CD14-positive monocyte (primary cell): Measurements from ENCODE around the gene HK1. TPM values are rescaled to one million over a fixed set of nuclear protein-coding genes. Genes with fewer than 3 reads are reported as not detected.

Experiments
- DNase-seq, 3 donors: peaks; one replicate each; pipeline ENCODE4 v3.0.0-alpha.2; 2011 to 2022
- H2AFZ ChIP-seq: 2 replicates; pipeline ENCODE4 v1.6.0; 2012; ENCODE audit warnings: mild to moderate bottlenecking, low read depth, low read length, inconsistent platforms; ENCODE audit not compliant: insufficient read depth, poor library complexity, severe bottlenecking
- H3K27ac ChIP-seq, 2 donors: 1 replicate in 1 of 2; 2 replicates in 1 of 2; pipeline ENCODE4 v1.5.1; 2012 to 2013; ENCODE audit warnings: low read length in 2 of 2, control low read depth in 1 of 2, inconsistent platforms in 1 of 2, low read depth in 1 of 2, mild to moderate bottlenecking in 1 of 2
- H3K27me3 ChIP-seq, 2 donors: one replicate each; pipeline versions ENCODE4 v1.6.0 to v1.6.1; 2011 to 2013; ENCODE audit warnings: low read length in 2 of 2; ENCODE audit not compliant: control insufficient read depth in 2 of 2, insufficient read depth in 2 of 2
- H3K36me3 ChIP-seq, 2 donors: replicated peaks in 1 of 2; 1 replicate in 1 of 2; 2 replicates in 1 of 2; pipeline versions ENCODE4 v1.5.1 to v1.6.1; 2012 to 2013; ENCODE audit warnings: low read length in 2 of 2, control low read depth in 1 of 2, inconsistent platforms in 1 of 2, mild to moderate bottlenecking in 1 of 2; ENCODE audit not compliant: insufficient read depth in 2 of 2, control insufficient read depth in 1 of 2
- H3K4me1 ChIP-seq, 2 donors: 1 replicate in 1 of 2; 2 replicates in 1 of 2; pipeline versions ENCODE4 v1.5.1 to v1.6.1; 2012 to 2013; ENCODE audit warnings: low read length in 2 of 2, control low read depth in 1 of 2, inconsistent platforms in 1 of 2, mild to moderate bottlenecking in 1 of 2, moderate library complexity in 1 of 2; ENCODE audit not compliant: insufficient read depth in 2 of 2, control insufficient read depth in 1 of 2
- H3K4me2 ChIP-seq: replicated peaks from 2 replicates; pipeline ENCODE3; 2012; ENCODE audit warnings: low read length, moderate library complexity, mild to moderate bottlenecking; ENCODE audit not compliant: poor library complexity, severe bottlenecking; ENCODE audit errors: extremely low read depth
- H3K4me3 ChIP-seq, 3 experiments: fragments of 200-600 bp in 1 of 3; sonication (generic) in 1 of 3; replicated peaks in 1 of 3; 1 replicate in 2 of 3; 2 replicates in 1 of 3; pipeline ENCODE4 v1.5.1; 2011 to 2013; ENCODE audit warnings: low read length in 3 of 3, mild to moderate bottlenecking in 3 of 3, control low read depth in 2 of 3, low read depth in 2 of 3, inconsistent platforms in 1 of 3, moderate library complexity in 1 of 3
- H3K79me2 ChIP-seq: 2 replicates; pipeline ENCODE4 v1.6.0; 2012; ENCODE audit warnings: mild to moderate bottlenecking, control low read depth, inconsistent platforms, low read length, moderate library complexity; ENCODE audit not compliant: insufficient read depth
- H3K9ac ChIP-seq: 2 replicates; pipeline ENCODE4 v1.6.0; 2017; ENCODE audit warnings: low read length, mild to moderate bottlenecking; ENCODE audit not compliant: insufficient read depth, poor library complexity, severe bottlenecking
- H3K9me3 ChIP-seq, 2 donors: replicated peaks in 1 of 2; 1 replicate in 1 of 2; 2 replicates in 1 of 2; pipeline versions ENCODE4 v1.5.1 to v1.6.1; 2012 to 2013; ENCODE audit warnings: low read length in 2 of 2, control low read depth in 1 of 2; ENCODE audit not compliant: control insufficient read depth in 1 of 2, insufficient read depth in 1 of 2
- H4K20me1 ChIP-seq: 2 replicates; pipeline ENCODE4 v1.6.0; 2012; ENCODE audit warnings: mild to moderate bottlenecking, low read length, control low read depth, moderate library complexity; ENCODE audit not compliant: insufficient read depth
- H3K27ac Mint-ChIP-seq, 7 donors: one replicate each; pipeline ENCODE4 v1.8.0; 2020; ENCODE audit warnings: mild to moderate bottlenecking in 7 of 7, mixed read lengths in 7 of 7, moderate library complexity in 6 of 7, inconsistent platforms in 2 of 7
- H3K27me3 Mint-ChIP-seq, 3 donors: one replicate each; pipeline ENCODE4 v1.8.0; 2021 to 2022; ENCODE audit warnings: low read depth in 3 of 3, mild to moderate bottlenecking in 3 of 3, mixed read lengths in 3 of 3, moderate library complexity in 3 of 3, inconsistent platforms in 1 of 3
- H3K36me3 Mint-ChIP-seq, 2 donors: one replicate each; pipeline ENCODE4 v1.8.0; 2020; ENCODE audit warnings: mixed read lengths in 2 of 2, inconsistent platforms in 1 of 2, mild to moderate bottlenecking in 1 of 2
- H3K4me1 Mint-ChIP-seq: one replicate; pipeline ENCODE4 v1.8.0; 2020; ENCODE audit warnings: mild to moderate bottlenecking, mixed read lengths
- H3K4me3 Mint-ChIP-seq, 2 donors: one replicate each; pipeline ENCODE4 v1.8.0; 2020; ENCODE audit warnings: mild to moderate bottlenecking in 2 of 2, mixed read lengths in 2 of 2, moderate library complexity in 1 of 2
- H3K9me3 Mint-ChIP-seq, 7 donors: one replicate each; pipeline ENCODE4 v1.8.0; 2020 to 2022; ENCODE audit warnings: mixed read lengths in 7 of 7, mild to moderate bottlenecking in 6 of 7, moderate library complexity in 6 of 7, inconsistent platforms in 2 of 7
- WGBS: methylation state at CpG from one replicate; pipeline ENCODE4 v1.1.5; 2013; ENCODE audit warnings: missing lambda C conversion rate; ENCODE audit not compliant: insufficient coverage; 5-methylcytosine and 5-hydroxymethylcytosine counted together
- intact Hi-C, 2 donors: fragments of 100-400 bp; cut with micrococcal nuclease; formaldehyde crosslinking; loops; one replicate each; pipeline versions ENCODE4 v1.15.0 to v1.15.1; 2023
- polyA plus RNA-seq, 3 donors: library from polyadenylated mRNA; depleted of rRNA in 1 of 3; unstranded in 2 of 3; stranded (reverse) in 1 of 3; fragments of 300-500 nt in 2 of 3; fragments of >200 nt in 1 of 3; fragmentation: Illumina TruSeq in 2 of 3; gene quantifications; 1 replicate in 2 of 3; 2 replicates in 1 of 3; pipeline ENCODE4 v1.2.3, GENCODE V29; 2012 to 2021
- TF ChIP-seq, protein P1 (sequence below): fragments of 200-600 bp; IDR thresholded peaks from one replicate; pipeline ENCODE4 v1.8.0; 2022; ENCODE audit warnings: antibody characterized with exemption, mild to moderate bottlenecking

The HK1 gene
- polyA plus RNA-seq, 3 donors: 57.9 to 146 (median 125) TPM

DNA sequence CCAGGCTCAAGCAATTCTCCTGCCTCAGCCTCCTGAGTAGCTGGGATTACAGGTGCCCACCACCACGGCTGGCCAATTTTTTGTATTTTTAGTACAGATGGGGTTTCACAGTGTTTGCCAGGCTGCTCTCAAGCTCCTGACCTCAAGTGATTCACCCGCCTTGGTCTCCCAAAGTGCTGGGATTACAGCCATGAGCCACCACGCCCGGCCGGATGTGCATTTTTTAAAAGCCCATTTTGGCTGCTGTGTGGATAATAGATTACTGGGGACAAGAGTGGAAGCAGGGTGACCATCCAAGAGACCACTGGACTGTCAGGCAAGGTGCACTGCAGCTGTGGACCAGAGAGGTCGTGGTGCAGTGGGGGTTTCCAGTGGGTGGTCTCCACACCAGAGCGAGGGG is 36.7 kb upstream of the HK1 start:
- Mint-ChIP-seq H3K4me1 (peaks cover 14% of the 10 kb centered on the region), H3K4me3 (no peak overlapping the region), H3K27me3 (peaks cover 2 to 4% (median 3%) of the 10 kb centered on the region in 3 donors), H3K27ac (no peak overlapping the region), H3K9me3 (peaks cover 0 to 2% (median 0%) of the 10 kb centered on the region in 7 donors), H3K36me3 (no peaks in the 10 kb centered on the region)
- H3K27ac ChIP-seq: no peak overlapping the region
- H3K4me3 ChIP-seq: no peak overlapping the region
- no peaks in the 10 kb centered on the region for H4K20me1 ChIP-seq
- no peak overlapping the region for H3K4me2 ChIP-seq
- H3K9ac ChIP-seq: no peak overlapping the region
- peaks cover 10 to 16% of the 10 kb centered on the region in 2 donors for H3K4me1 ChIP-seq
- 97% methylated on average over 5 of the region's 7 CpGs for WGBS
- H2AFZ ChIP-seq: no peak overlapping the region
- intact Hi-C loops: no loop called here
- H3K9me3 ChIP-seq: no peaks in the 10 kb centered on the region
- no peaks in the 10 kb centered on the region for H3K79me2 ChIP-seq
- H3K27me3 ChIP-seq: no peaks in the 10 kb centered on the region
- H3K36me3 ChIP-seq: no peaks in the 10 kb centered on the region
- no peak for DNase-seq
- TF ChIP-seq, protein P1, sequence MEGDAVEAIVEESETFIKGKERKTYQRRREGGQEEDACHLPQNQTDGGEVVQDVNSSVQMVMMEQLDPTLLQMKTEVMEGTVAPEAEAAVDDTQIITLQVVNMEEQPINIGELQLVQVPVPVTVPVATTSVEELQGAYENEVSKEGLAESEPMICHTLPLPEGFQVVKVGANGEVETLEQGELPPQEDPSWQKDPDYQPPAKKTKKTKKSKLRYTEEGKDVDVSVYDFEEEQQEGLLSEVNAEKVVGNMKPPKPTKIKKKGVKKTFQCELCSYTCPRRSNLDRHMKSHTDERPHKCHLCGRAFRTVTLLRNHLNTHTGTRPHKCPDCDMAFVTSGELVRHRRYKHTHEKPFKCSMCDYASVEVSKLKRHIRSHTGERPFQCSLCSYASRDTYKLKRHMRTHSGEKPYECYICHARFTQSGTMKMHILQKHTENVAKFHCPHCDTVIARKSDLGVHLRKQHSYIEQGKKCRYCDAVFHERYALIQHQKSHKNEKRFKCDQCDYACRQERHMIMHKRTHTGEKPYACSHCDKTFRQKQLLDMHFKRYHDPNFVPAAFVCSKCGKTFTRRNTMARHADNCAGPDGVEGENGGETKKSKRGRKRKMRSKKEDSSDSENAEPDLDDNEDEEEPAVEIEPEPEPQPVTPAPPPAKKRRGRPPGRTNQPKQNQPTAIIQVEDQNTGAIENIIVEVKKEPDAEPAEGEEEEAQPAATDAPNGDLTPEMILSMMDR: no peak

DNA sequence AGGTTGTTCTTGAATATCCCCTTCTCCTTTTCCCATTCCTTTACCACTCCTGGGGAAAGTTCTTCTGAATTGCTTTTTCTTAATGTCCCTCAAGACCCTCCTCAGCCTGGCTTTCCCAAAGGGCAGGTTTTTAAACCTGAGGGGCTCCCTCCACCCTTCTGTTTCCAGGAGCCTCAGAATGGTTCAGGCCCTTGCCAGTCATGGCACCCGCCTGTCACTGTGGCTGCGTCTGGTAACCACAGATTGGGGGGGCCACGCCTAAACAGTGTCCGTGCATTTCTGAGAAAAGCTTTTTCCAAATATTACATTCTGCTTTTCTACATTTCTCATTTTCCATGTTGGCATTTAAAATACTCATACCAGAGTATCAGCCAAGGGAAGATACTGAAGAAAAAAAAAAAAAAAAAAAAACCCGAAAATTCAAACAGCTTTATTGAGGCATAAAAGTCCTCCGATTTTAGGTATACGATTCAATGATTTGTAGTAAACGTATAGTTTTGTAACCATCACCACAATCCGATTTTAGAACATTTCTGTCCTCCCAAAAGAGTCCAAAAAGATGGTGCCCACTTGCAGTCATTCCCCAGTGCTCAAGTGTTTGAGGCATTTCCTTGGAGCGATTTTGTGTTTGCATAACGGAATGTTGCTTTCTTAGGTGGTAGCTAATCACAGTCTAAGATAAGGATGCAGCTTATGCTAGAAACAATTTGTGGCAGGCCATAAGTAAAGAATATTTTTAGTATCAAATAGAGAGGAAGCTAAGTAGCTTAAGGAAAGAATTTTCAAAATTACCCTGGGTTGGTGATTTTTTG is 36.0 kb upstream of the HK1 start:
- intact Hi-C loops: no loop called here
- H4K20me1 ChIP-seq: no peaks in the 10 kb centered on the region
- Mint-ChIP-seq H3K4me1 (peaks cover 14% of the 10 kb centered on the region), H3K27ac (no peak overlapping the region), H3K9me3 (peaks cover 0 to 2% (median 0%) of the 10 kb centered on the region in 7 donors), H3K4me3 (no peak overlapping the region), H3K27me3 (peaks cover 2 to 5% (median 3%) of the 10 kb centered on the region in 3 donors), H3K36me3 (no peaks in the 10 kb centered on the region)
- H3K36me3 ChIP-seq: no peaks in the 10 kb centered on the region
- WGBS: 93% methylated on average over 4 of the region's 11 CpGs
- no peak overlapping the region for H3K4me3 ChIP-seq
- H3K27ac ChIP-seq: no peak overlapping the region
- H3K4me2 ChIP-seq: no peak overlapping the region
- no peaks in the 10 kb centered on the region for H3K79me2 ChIP-seq
- H3K27me3 ChIP-seq: no peaks in the 10 kb centered on the region
- H3K9ac ChIP-seq: no peak overlapping the region
- DNase-seq: no peak
- peaks cover 10 to 16% of the 10 kb centered on the region in 2 donors for H3K4me1 ChIP-seq
- H3K9me3 ChIP-seq: no peaks in the 10 kb centered on the region
- TF ChIP-seq, protein P1: no peak
- H2AFZ ChIP-seq: no peak overlapping the region
